Aortic smooth muscle cell (primary cell): ENCODE data around the gene SPESP1. TPM values are rescaled to one million over a fixed set of nuclear protein-coding genes. Genes with fewer than 3 reads are reported as not detected.

Source experiments
- total RNA-seq: library from RNA; depleted of rRNA; stranded (reverse); fragments of >200 nt; gene quantifications from 2 replicates; pipeline ENCODE4 v1.2.3, GENCODE V29; 2014

SPESP1 gene
- total RNA-seq, result 2.4 and 4.7 TPM in 2 replicates

GRCh38 chr15:68930268-68931022 lies at the start of gene SPESP1:
Gene SPESP1, plus strand, starts transcription at chr15:68930525. Its CDS starts 129 bp downstream, at chr15:68930654.

Other genes starting within 250 kb of the SPESP1 start
- gene ANP32A, start 109.6 kb upstream of the SPESP1 start, total RNA-seq, result 50.4 and 54.3 TPM in 2 replicates
- gene NOX5, start 84.2 kb downstream of the SPESP1 start, total RNA-seq, result 0.13 and 0.19 TPM in 2 replicates
- 18.9 and 39.5 TPM in 2 replicates for gene GLCE, start 230.1 kb downstream of the SPESP1 start, total RNA-seq